Measurements from ENCODE around the gene TSPAN4. TPM values are rescaled to one million over a fixed set of nuclear protein-coding genes. Genes with fewer than 3 reads are reported as not detected.
A peak's percentile ranks its signal among the peaks of the same experiment; 100 is the strongest.

The TSPAN4 gene
- polyA plus RNA-seq, 4 donors = 5.1 to 53.3 (median 10.2) TPM

DNA sequence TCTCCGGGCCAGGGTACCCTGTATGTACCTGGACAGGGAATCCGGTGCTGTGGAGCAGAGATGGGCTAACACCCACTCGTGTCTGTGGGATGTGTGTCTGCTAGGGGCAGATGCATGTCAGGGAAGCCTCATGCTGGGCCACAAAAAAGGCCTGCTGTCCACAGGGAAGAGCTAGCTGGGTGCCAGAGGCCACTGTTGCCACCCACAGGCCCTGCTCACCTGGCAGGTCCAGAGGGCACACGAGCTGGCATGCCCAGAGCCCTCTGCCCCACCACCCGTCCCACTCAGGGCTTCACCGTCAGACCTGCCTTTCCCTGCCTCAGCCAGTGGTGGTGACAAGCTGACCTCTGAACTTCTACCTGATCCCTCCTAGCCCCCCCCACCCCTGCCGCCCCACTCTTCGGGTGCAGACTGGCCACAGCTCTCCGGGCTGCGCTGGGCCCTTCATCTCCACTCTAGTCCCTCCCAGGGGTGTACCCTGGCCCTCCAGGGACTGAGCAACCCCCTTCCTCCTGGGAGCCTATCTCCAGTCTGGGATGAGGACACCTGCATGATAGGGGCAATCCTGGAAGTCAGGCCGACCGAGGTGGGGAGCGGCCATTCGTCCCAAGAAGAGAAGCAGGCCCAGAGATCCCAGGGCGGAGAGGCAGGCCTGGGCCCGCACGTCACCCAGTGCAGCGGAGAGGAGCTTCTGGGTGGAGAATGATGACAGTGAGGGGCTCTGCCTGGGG is 45.9 kb upstream of the TSPAN4 start:
- Histone ChIP-seq H3K27ac (ENCODE audit: low read depth in 1 of 3, low read length in 2 of 3) (peak overlapping the region; percentile 80 to 92 (median 91)), H3K9me3 (ENCODE audit: control insufficient read depth in 2 of 2, insufficient read depth in 1 of 2, low read depth in 1 of 2, low read length in 1 of 2) (no peaks in the 10 kb centered on the region), H3K4me1 (ENCODE audit: control insufficient read depth in 3 of 3, insufficient read depth in 2 of 3, low read depth in 1 of 3, low read length in 2 of 3) (peaks cover 3 to 26% (median 10%) of the 10 kb centered on the region in 3 donors), H3K27me3 (ENCODE audit: control insufficient read depth in 3 of 3, insufficient read depth in 3 of 3, low read length in 3 of 3) (no peaks in the 10 kb centered on the region), H3K36me3 (ENCODE audit: control insufficient read depth in 3 of 3, insufficient read depth in 2 of 3, low read depth in 1 of 3, low read length in 3 of 3) (peaks cover 3 to 58% (median 5%) of the 10 kb centered on the region in 3 donors), H3K4me3 (ENCODE audit: low read depth in 1 of 3, low read length in 3 of 3) (peak overlapping the region; percentile 42 to 87 (median 60))
- DNase-seq (peak in 1 of 2 donors; percentile 67), FAIRE-seq (no peak)
- WGBS, 3 donors = 6 to 14% (median 11%) methylated on average over 18 of the region's 18 CpGs

DNA sequence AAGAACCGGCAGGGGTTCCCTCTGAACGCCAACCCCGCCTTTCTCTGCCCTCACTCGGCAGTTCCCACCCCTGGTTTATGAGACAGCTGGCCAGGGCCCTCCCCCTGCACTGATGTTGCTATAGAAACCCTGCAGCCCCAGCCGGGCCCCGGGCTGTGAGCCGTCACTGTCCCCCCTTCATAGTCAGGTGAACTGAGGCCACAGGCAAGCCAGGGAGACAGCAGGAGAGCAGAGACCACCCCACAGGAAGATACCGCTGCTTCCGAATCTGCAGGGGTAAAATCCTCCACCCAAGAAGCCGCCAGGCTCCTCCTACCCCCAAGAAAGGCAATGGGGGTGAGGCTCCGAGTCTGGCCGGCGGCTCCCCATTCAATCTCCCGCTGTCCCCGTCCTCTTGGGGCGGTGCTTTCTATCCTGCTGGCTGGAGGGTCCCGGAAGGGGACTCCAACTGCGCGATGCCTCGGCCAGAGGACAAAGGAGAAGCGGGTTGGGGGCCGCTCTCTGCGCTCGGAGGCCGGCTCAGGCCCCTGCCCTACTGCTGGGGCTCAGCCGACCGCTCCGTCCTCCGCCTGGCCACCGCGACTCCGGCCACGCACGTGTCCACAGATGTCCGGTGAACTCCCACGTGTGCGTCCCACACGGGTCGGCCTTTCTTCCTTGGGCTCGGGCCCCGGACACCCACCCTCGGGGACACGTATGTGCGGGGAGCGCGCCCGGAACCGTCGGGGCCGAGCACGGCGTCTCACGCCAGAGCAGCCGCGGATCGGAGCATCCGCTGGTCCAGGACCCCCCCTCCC is 45.2 kb upstream of the TSPAN4 start:
- peak; percentile 57 to 87 for DNase-seq
- Histone ChIP-seq H3K4me3 (ENCODE audit: low read depth in 1 of 3, low read length in 3 of 3) (peak overlapping the region; percentile 42 to 87 (median 60)), H3K4me1 (ENCODE audit: control insufficient read depth in 3 of 3, insufficient read depth in 2 of 3, low read depth in 1 of 3, low read length in 2 of 3) (peaks cover 3 to 26% (median 10%) of the 10 kb centered on the region in 3 donors), H3K9me3 (ENCODE audit: control insufficient read depth in 2 of 2, insufficient read depth in 1 of 2, low read depth in 1 of 2, low read length in 1 of 2) (no peaks in the 10 kb centered on the region), H3K27ac (ENCODE audit: low read depth in 1 of 3, low read length in 2 of 3) (peak overlapping the region; percentile 80 to 92 (median 91)), H3K36me3 (ENCODE audit: control insufficient read depth in 3 of 3, insufficient read depth in 2 of 3, low read depth in 1 of 3, low read length in 3 of 3) (peaks cover 3 to 58% (median 3%) of the 10 kb centered on the region in 3 donors), H3K27me3 (ENCODE audit: control insufficient read depth in 3 of 3, insufficient read depth in 3 of 3, low read length in 3 of 3) (no peaks in the 10 kb centered on the region)
- no peak for FAIRE-seq
- 0 to 1% (median 0%) methylated on average over 51 to 57 of the region's 57 CpGs for WGBS, 3 donors

DNA sequence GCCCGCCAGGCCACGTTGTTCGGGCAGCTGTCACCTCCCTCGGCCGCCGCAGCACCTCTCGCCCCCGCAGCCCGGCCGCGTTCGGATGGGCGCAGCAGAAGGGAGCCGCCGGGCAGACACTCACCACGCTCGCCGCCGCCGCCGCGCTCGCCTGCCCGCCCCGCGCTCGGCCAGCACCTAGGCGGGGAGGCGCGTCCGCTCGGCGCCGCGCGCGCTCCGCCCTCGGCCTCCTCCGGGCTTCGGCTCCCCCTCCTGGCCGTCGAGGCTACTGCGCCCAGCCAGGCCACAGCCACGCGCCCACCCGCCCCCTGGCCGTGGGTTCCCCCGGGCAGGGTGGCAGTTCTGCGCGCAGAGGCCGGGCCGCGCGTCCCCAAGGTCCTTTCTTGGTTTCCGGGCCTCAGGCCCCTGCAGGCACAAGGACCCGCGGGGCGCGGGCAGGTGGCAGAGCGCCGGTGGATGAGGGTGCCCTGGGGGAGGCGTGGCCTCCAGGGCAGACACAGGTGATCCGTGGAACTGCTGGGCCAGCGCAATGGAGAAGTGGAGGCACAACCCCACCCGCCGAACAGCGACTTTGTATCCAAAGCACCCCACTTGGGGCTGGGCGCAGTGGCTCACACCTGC is 44.4 kb upstream of the TSPAN4 start, which contains the start of gene SLC25A22:
SLC25A22 (minus strand) TSS at position 189 of the 621 bp plus-strand sequence. CDS start 3,275 bp downstream, outside the sequence.
- Histone ChIP-seq H3K4me1 (ENCODE audit: control insufficient read depth in 3 of 3, insufficient read depth in 2 of 3, low read depth in 1 of 3, low read length in 2 of 3) (peaks cover 3 to 26% (median 10%) of the 10 kb centered on the region in 3 donors), H3K9me3 (ENCODE audit: control insufficient read depth in 2 of 2, insufficient read depth in 1 of 2, low read depth in 1 of 2, low read length in 1 of 2) (no peaks in the 10 kb centered on the region), H3K36me3 (ENCODE audit: control insufficient read depth in 3 of 3, insufficient read depth in 2 of 3, low read depth in 1 of 3, low read length in 3 of 3) (peaks cover 0 to 58% (median 3%) of the 10 kb centered on the region in 3 donors), H3K4me3 (ENCODE audit: low read depth in 1 of 3, low read length in 3 of 3) (peak within 1 kb of the TSS; percentile 42 to 87 (median 60)), H3K27ac (ENCODE audit: low read depth in 1 of 3, low read length in 2 of 3) (peak within 1 kb of the TSS; percentile 80 to 92 (median 91)), H3K27me3 (ENCODE audit: control insufficient read depth in 3 of 3, insufficient read depth in 3 of 3, low read length in 3 of 3) (no peaks in the 10 kb centered on the region)
- 2 to 3% (median 2%) methylated on average over 37 to 69 of the region's 69 CpGs for WGBS, 3 donors
- peak; percentile 78 to 93 for DNase-seq
- FAIRE-seq = no peak

DNA sequence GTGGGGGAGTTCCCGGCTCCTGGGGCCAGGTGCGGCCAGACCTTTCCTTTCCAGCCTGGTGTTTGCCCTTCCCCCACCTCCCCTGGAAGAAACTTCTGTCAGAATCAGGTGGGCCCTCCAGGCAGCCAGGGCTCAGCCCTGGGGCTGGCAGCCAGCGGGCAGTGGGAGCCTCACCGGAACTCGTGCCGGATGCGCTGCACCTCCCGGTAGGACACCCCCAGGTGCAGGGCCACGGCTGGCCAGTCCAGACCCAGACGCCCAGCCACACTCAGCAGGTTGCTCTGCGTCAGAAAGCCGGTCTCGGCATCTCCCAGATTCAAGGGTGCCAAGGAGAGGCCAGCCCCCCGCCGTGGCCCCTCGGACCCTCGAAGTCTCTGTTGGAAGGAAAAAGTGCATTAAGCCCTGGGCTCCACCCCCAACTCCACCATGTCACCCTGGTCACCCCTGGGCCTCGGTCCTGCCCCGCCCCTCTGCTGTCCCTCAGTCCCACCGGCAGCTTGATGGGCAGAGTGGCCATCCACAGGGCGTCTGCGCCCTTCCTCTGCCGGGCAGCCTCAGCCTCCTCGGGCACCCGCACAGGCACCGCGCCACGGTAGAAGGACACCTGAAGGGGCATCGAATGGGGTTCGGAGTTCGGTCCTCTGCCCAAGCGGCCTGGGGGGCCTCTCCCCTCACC is 42.9 kb upstream of the TSPAN4 start:
- H3K4me3 ChIP-seq (ENCODE audit: low read depth in 1 of 3, low read length in 3 of 3) = no peak overlapping the region
- FAIRE-seq = no peak
- no peaks in the 10 kb centered on the region for H3K9me3 ChIP-seq (ENCODE audit: control insufficient read depth in 2 of 2, insufficient read depth in 1 of 2, low read depth in 1 of 2, low read length in 1 of 2)
- H3K36me3 ChIP-seq (ENCODE audit: control insufficient read depth in 3 of 3, insufficient read depth in 2 of 3, low read depth in 1 of 3, low read length in 3 of 3) = peaks cover 0 to 49% (median 3%) of the 10 kb centered on the region in 3 donors
- no peaks in the 10 kb centered on the region for H3K27me3 ChIP-seq (ENCODE audit: control insufficient read depth in 3 of 3, insufficient read depth in 3 of 3, low read length in 3 of 3)
- H3K27ac ChIP-seq (ENCODE audit: low read depth in 1 of 3, low read length in 2 of 3) = no peak overlapping the region
- WGBS, 3 donors = 93 to 95% (median 93%) methylated on average over 23 to 32 of the region's 32 CpGs
- H3K4me1 ChIP-seq (ENCODE audit: control insufficient read depth in 3 of 3, insufficient read depth in 2 of 3, low read depth in 1 of 3, low read length in 2 of 3) = peaks cover 3 to 38% (median 10%) of the 10 kb centered on the region in 3 donors
- DNase-seq = no peak

DNA sequence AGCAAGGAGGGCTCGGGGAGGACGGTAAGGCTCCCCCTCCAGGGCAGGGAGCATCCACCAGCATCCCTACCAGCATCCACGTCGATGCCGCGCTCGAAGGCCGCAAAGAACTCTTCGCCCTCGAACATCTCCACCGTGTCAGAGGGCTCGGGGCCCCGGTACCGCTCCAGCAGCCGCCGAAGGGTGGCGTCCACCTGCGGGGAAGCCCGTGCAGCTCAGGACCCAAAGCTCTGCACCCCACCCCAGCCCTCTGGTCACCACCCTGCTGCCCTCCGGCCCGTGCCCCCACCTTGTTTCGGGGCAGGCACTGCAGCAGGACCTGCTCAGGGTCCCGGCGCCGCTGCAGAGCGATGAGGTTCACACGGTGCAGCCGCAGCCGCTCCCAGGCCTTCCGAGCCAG is 42.2 kb upstream of the TSPAN4 start:
- no peak overlapping the region for H3K27ac ChIP-seq (ENCODE audit: low read depth in 1 of 3, low read length in 2 of 3)
- FAIRE-seq (no peak), DNase-seq (no peak)
- no peaks in the 10 kb centered on the region for H3K9me3 ChIP-seq (ENCODE audit: control insufficient read depth in 2 of 2, insufficient read depth in 1 of 2, low read depth in 1 of 2, low read length in 1 of 2)
- H3K4me3 ChIP-seq (ENCODE audit: low read depth in 1 of 3, low read length in 3 of 3) = no peak overlapping the region
- H3K36me3 ChIP-seq (ENCODE audit: control insufficient read depth in 3 of 3, insufficient read depth in 2 of 3, low read depth in 1 of 3, low read length in 3 of 3) = peaks cover 0 to 49% (median 3%) of the 10 kb centered on the region in 3 donors
- no peaks in the 10 kb centered on the region for H3K27me3 ChIP-seq (ENCODE audit: control insufficient read depth in 3 of 3, insufficient read depth in 3 of 3, low read length in 3 of 3)
- 92 to 96% (median 95%) methylated on average over 24 to 30 of the region's 30 CpGs for WGBS, 3 donors
- peaks cover 3 to 34% (median 8%) of the 10 kb centered on the region in 3 donors for H3K4me1 ChIP-seq (ENCODE audit: control insufficient read depth in 3 of 3, insufficient read depth in 2 of 3, low read depth in 1 of 3, low read length in 2 of 3)

DNA sequence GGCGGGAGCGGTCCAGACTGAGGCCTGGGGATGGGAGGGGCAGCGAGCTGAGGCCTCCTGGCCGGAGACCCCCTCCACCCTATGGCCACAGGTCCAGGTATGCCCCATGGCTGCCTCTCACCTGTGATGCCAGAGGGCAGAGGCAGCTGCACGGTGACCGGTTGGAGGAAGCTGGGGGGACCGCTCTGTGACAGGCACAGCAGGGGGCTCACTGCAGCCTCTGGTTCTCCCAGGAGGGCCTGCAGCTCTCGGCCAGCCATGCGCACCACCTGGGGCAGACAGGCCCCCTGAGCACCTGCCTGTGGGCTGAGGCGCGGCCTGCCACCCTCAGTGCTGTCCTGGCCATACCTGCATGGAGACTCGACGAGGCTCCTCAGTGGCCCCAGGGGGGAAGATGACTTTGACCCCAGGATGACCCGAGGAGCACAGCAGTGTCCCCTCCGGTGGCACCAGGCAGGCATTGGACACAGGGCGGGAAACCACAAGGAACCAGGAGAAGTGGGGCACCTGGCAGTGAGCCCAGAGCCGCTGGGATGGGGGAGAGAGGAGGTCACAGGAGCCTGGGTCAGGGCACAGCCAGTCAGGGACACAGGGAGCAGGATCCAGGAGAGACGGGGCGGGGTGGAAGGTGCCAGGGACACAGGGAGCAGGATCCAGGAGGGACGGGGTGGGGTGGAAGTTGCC is 41.4 kb upstream of the TSPAN4 start:
- 91 to 95% (median 93%) methylated on average over 17 to 20 of the region's 20 CpGs for WGBS, 3 donors
- FAIRE-seq = no peak

DNA sequence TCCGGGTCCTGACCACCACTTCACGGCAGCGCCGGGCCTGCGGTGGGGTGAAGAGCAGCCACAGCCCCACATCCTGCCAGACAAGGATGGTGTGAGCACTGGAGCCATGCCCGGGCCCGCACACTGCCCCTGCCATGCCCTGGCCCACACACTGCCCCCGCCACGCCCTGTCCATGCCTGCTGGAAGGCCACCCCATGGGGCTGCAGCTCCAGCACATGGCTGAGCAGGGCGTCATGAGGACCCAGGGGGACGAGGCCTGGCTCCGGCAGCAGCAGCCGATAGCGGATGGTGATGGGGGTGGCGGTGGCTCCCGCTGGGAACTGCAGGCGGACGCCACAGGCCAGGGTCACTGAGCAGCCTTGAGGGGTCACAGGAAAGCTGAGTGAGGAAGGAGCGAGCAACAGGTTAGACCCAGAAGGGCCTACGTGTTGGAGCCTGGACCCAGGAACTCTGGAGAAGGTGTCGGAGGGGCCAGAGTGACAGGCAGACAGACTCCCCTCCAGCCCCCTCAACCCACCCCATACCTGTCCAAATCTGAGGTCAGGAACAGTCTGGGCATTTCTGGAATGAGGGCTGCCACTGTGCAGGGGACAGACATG is 40.5 kb upstream of the TSPAN4 start:
- DNase-seq (no peak), FAIRE-seq (no peak)
- peaks cover 0 to 20% (median under 1%) of the 10 kb centered on the region in 3 donors for H3K4me1 ChIP-seq (ENCODE audit: control insufficient read depth in 3 of 3, insufficient read depth in 2 of 3, low read depth in 1 of 3, low read length in 2 of 3)
- H3K36me3 ChIP-seq (ENCODE audit: control insufficient read depth in 3 of 3, insufficient read depth in 2 of 3, low read depth in 1 of 3, low read length in 3 of 3) = peaks cover 0 to 49% (median 3%) of the 10 kb centered on the region in 3 donors
- WGBS, 3 donors = 95 to 97% (median 96%) methylated on average over 13 to 21 of the region's 21 CpGs
- no peak overlapping the region for H3K4me3 ChIP-seq (ENCODE audit: low read depth in 1 of 3, low read length in 3 of 3)
- no peaks in the 10 kb centered on the region for H3K9me3 ChIP-seq (ENCODE audit: control insufficient read depth in 2 of 2, insufficient read depth in 1 of 2, low read depth in 1 of 2, low read length in 1 of 2)
- H3K27me3 ChIP-seq (ENCODE audit: control insufficient read depth in 3 of 3, insufficient read depth in 3 of 3, low read length in 3 of 3) = no peaks in the 10 kb centered on the region
- no peak overlapping the region for H3K27ac ChIP-seq (ENCODE audit: low read depth in 1 of 3, low read length in 2 of 3)

More for the DNA sequence above, 41.4 kb upstream of the TSPAN4 start:
- no peak overlapping the region for H3K27ac ChIP-seq (ENCODE audit: low read depth in 1 of 3, low read length in 2 of 3)
- peak in 1 of 2 donors; percentile 19 for DNase-seq
- H3K4me3 ChIP-seq (ENCODE audit: low read depth in 1 of 3, low read length in 3 of 3) = no peak overlapping the region
- no peaks in the 10 kb centered on the region for H3K27me3 ChIP-seq (ENCODE audit: control insufficient read depth in 3 of 3, insufficient read depth in 3 of 3, low read length in 3 of 3)
- no peaks in the 10 kb centered on the region for H3K9me3 ChIP-seq (ENCODE audit: control insufficient read depth in 2 of 2, insufficient read depth in 1 of 2, low read depth in 1 of 2, low read length in 1 of 2)
- H3K36me3 ChIP-seq (ENCODE audit: control insufficient read depth in 3 of 3, insufficient read depth in 2 of 3, low read depth in 1 of 3, low read length in 3 of 3) = peaks cover 0 to 49% (median 3%) of the 10 kb centered on the region in 3 donors
- peaks cover 3 to 29% (median 6%) of the 10 kb centered on the region in 3 donors for H3K4me1 ChIP-seq (ENCODE audit: control insufficient read depth in 3 of 3, insufficient read depth in 2 of 3, low read depth in 1 of 3, low read length in 2 of 3)

Data from small intestine (tissue), 7 donors.